Astrocyte of the cerebellum (primary cell): ENCODE data around the gene KIAA1614.

Experiments
- DNase-seq: peaks from one replicate; pipeline ENCODE4 v3.0.0-alpha.2; 2011; ENCODE audit warnings: low read depth
- H3K4me3 ChIP-seq: 2 replicates; pipeline ENCODE4 v1.5.1; 2011; ENCODE audit warnings: mild to moderate bottlenecking, low read depth, low read length, moderate library complexity
- in situ Hi-C: cut with HindIII; loops from 2 replicates; pipeline ENCODE4 v1.10.0; 2017; ENCODE audit warnings: low sequenced_read_pairs
- TF ChIP-seq, protein P1 (sequence below): IDR thresholded peaks from 2 replicates; pipeline ENCODE4 v1.5.1; 2012; ENCODE audit warnings: low read length, low read depth, moderate library complexity, mild to moderate bottlenecking; ENCODE audit errors: missing control alignments

Gene KIAA1614

DNA sequence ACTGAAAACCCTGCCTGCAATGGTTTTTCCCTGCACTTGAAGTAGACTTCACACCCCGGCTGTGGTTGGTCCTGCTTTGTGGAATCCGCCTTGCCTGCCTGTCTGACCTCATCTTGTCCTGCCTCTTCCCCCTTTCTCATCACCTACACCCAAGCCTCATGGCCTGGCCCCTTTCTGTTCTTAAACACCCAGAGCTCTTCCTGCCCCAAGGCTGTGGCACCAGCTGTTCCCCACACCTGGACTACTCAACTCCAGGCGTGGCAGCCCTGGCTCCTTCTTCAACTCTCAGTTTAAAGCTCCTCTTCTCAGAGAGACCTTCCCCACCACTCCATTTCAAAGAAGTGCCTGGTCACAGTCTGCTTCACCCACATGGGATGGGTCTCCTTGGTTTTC lies 27.0 kb downstream of the KIAA1614 start:
- in situ Hi-C loops, result no loop called here
- TF ChIP-seq, protein P1, sequence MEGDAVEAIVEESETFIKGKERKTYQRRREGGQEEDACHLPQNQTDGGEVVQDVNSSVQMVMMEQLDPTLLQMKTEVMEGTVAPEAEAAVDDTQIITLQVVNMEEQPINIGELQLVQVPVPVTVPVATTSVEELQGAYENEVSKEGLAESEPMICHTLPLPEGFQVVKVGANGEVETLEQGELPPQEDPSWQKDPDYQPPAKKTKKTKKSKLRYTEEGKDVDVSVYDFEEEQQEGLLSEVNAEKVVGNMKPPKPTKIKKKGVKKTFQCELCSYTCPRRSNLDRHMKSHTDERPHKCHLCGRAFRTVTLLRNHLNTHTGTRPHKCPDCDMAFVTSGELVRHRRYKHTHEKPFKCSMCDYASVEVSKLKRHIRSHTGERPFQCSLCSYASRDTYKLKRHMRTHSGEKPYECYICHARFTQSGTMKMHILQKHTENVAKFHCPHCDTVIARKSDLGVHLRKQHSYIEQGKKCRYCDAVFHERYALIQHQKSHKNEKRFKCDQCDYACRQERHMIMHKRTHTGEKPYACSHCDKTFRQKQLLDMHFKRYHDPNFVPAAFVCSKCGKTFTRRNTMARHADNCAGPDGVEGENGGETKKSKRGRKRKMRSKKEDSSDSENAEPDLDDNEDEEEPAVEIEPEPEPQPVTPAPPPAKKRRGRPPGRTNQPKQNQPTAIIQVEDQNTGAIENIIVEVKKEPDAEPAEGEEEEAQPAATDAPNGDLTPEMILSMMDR, result no peak
- no peak overlapping the region for H3K4me3 ChIP-seq
- no peak for DNase-seq

DNA sequence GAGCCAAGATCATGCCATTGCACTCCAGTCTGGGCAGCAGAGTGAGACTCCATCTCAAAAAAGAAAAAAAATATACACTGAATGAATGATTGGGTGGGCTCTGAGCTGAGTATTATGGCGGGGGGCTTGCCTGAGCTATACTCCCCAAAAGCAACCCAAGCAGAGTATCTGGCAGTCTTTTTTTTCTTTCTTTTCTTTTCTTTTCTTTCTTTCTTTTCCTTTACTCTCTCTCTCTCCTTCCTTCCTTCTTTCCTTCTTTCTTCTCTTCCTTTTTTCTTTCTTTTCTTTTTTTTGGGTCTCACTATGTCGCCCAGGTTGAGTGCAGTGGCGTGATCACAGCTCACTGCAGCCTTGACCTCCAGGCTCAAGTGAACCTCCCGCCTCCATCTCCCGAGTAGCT lies 27.7 kb downstream of the KIAA1614 start:
- in situ Hi-C loops, result no loop called here
- no peak for DNase-seq
- TF ChIP-seq, protein P1, result no peak
- no peak overlapping the region for H3K4me3 ChIP-seq

DNA sequence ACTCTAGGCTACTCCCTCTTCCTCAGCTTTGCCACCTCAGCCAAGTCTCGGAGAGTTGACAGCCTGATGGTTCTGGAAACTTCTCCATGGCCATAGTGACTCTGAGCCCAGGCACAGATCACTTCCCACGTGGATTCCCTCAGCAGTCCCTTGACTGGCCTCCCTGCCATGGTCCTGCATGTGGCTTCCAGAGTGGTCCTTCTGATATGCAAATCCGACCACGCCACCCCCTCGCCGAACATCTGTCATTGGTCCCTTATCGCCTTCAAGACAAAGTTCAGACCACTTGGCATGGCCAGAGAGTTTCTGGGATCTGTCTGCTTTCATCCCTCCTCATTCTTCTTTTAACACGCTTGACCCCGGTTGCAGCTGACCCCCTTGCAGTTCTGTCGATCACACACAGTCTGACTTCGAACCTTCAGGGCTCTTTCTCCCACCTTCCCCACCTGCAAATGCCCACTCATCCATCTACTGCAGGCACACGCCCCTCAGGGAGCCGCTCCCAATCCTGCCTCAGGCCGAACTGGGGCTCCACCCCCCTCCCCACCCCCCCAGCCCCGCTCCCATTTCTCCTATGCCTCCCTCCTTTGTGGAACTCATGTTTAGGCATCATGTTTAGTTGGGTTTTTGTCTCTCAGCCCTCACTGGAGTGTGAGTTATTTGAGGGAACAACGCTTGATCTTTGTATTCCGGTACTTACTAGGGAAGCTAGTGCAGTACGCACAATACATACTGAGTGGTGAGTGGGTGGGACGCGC lies 29.0 kb downstream of the KIAA1614 start:
- in situ Hi-C loops, result no loop called here
- DNase-seq, result no peak
- no peak overlapping the region for H3K4me3 ChIP-seq
- TF ChIP-seq, protein P1, result no peak

DNA sequence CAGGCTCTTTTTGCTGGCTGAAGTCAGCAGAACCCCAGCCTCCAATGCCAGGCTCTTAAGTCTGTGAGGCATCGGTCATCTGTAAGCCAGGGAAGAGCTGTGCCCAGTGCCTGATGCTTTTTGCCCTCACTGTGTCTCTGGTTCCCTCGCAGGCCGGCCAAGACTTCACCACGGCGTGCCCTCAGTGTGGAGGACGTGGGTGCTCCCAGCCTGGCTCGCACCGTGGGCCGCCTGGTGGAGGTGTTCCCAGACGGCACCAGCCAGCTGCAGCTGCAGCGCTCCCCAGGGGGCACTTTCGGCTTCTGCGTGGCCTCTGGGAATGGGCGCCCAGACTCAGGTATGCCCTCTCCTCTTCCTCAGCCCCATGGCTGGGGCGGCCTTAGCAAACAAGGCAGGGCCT lies 32.5 kb downstream of the KIAA1614 start:
- in situ Hi-C loops, result no loop called here
- TF ChIP-seq, protein P1, result no peak
- H3K4me3 ChIP-seq, result no peak overlapping the region

DNA sequence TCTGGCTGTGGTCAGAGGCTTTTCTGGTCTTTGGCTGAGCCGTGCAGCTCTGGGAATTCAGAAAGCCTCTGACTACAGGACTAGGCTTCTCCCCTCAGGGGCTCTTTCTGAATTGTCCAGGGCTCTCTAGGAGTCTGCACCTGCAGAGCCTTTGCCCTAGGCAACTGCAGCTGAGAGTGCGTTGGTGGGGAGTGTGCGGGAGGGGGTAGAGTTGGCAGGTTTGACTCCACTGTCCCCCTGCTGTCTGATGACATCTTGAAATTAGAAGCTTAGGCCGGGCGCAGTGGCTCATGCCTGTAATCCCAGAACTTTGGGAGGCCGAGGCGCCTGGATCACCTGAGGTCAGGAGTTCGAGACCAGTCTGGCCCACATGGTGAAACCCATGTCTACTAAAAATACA lies 32.9 kb downstream of the KIAA1614 start:
- no peak overlapping the region for H3K4me3 ChIP-seq
- no peak for DNase-seq
- in situ Hi-C loops, result no loop called here
- TF ChIP-seq, protein P1, result no peak

More for the DNA sequence above, 32.5 kb downstream of the KIAA1614 start:
- no peak for DNase-seq

DNA sequence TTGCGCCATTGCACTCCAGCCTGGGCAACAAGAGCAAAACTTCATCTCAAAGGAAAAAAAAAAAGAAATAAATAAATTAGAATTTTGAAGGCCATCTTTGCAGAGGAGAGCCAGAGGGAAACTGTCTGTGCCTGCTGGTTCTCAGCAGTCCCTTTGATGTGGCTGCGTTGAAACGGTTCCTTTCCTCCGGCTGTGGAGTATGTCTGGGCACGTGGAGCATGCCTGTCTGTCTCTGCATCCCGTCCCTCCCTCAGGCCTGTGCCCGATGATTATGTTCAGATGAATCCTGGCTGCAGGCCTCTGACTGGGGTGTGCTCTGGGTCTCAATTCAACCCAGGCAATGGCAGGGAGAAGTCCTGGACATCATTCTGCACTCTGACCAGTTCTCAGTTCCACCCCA lies 33.4 kb downstream of the KIAA1614 start:
- no peak overlapping the region for H3K4me3 ChIP-seq
- in situ Hi-C loops, result no loop called here
- TF ChIP-seq, protein P1, result no peak
- no peak for DNase-seq
